ENCODE measurements around the gene LGALS7.
"Not testable (repeated sequence)": the region's sequence is repeated elsewhere in the genome, so short reads cannot be mapped to it uniquely, and the experiment has no call there.

The LGALS7 gene

DNA sequence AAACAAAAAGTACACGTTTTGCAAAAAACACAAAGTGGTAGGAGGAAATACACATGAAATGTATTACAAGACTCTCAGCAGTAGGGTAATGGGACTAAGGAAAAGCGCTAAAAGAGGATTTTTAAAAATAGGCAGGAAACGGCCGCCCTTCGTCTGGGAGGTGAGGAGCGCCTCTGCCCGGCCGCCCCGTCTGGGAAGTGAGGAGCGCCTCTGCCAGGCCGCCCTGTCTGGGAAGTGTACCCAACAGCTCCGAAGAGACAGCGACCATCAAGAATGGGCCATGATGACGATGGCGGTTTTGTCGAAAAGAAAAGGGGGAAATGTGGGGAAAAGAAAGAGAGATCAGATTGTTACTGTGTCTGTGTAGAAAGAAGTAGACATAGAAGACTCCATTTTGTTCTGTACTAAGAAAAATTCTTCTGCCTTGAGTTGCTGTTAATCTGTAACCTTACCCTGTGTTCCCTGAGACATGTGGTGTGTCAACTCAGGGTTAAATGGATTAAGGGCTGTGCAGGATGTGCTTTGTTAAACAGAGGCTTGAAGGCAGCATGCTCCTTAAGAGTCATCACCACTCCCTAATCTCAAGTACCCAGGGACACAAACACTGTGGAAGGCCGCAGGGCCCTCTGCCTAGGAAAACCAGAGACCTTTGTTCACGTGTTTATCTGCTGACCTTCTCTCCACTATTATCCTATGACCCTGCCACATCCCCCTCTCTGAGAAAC, 34.2 kb upstream of the LGALS7 start:
- H3K4me1 Mint-ChIP-seq, H3K27ac Mint-ChIP-seq, H3K9me3 Mint-ChIP-seq, DNase-seq, CTCF ChIA-PET, H3K36me3 Mint-ChIP-seq, H3K4me3 Mint-ChIP-seq, H3K27me3 Mint-ChIP-seq: not testable (repeated sequence)

GRCh38 chr19:38806371-38806770, 33.1 kb upstream of the LGALS7 start:
- H3K36me3 Mint-ChIP-seq: no peaks in the 10 kb centered on the region
- H3K4me1 Mint-ChIP-seq: peaks cover 6% of the 10 kb centered on the region
- H3K4me3 Mint-ChIP-seq: no peak overlapping the region
- no peak overlapping the region for H3K27ac Mint-ChIP-seq
- DNase-seq: no peak
- peaks cover 10% of the 10 kb centered on the region for H3K27me3 Mint-ChIP-seq
- H3K9me3 Mint-ChIP-seq: no peaks in the 10 kb centered on the region
- CTCF ChIA-PET: no interaction called here

GRCh38 chr19:38805180-38805579, 31.9 kb upstream of the LGALS7 start:
- no peak overlapping the region for H3K27ac Mint-ChIP-seq
- no peaks in the 10 kb centered on the region for H3K9me3 Mint-ChIP-seq
- no peak for DNase-seq
- peaks cover 6% of the 10 kb centered on the region for H3K4me1 Mint-ChIP-seq
- H3K4me3 Mint-ChIP-seq: no peak overlapping the region
- CTCF ChIA-PET: no interaction called here
- H3K36me3 Mint-ChIP-seq: no peaks in the 10 kb centered on the region
- H3K27me3 Mint-ChIP-seq: peaks cover 10% of the 10 kb centered on the region

DNA sequence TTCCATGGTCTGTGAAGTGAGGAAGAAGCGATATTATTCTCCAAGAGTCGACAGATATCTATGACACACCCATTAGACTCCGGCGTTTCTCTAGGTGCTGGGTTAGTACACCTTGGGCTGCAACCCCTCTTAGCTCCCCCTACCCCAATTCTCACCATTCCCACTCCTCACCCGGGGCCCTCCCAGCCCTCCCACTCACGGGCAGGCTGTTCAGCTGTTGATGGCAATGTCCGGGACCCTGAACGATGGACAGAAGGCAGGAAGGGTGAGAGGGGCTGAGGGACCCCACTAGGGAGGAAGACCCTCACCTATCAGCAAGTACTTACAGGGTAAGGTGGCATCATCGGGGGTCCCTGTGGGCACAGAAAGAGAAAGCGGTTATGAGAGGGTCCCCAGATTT, 30.2 kb upstream of the LGALS7 start:
- Mint-ChIP-seq H3K27ac (no peak overlapping the region), H3K36me3 (no peaks in the 10 kb centered on the region), H3K4me1 (peaks cover 6% of the 10 kb centered on the region), H3K27me3 (peaks cover 10% of the 10 kb centered on the region), H3K4me3 (no peak overlapping the region), H3K9me3 (no peaks in the 10 kb centered on the region)
- no peak for DNase-seq
- CTCF ChIA-PET: no interaction called here

- Mint-ChIP-seq H3K4me3 (no peak overlapping the region), H3K4me1 (peaks cover 6% of the 10 kb centered on the region), H3K27me3 (peaks cover 5% of the 10 kb centered on the region), H3K36me3 (no peaks in the 10 kb centered on the region), H3K27ac (no peak overlapping the region), H3K9me3 (no peaks in the 10 kb centered on the region)
- CTCF ChIA-PET: no interaction called here
- DNase-seq: no peak
Measured at GRCh38 chr19:38801359-38802095, 28.2 kb upstream of the LGALS7 start.

GRCh38 chr19:38800577-38801347, 27.4 kb upstream of the LGALS7 start:
- H3K27ac Mint-ChIP-seq: no peak overlapping the region
- no peaks in the 10 kb centered on the region for H3K36me3 Mint-ChIP-seq
- CTCF ChIA-PET: no interaction called here
- peaks cover 6% of the 10 kb centered on the region for H3K4me1 Mint-ChIP-seq
- H3K9me3 Mint-ChIP-seq: no peaks in the 10 kb centered on the region
- H3K4me3 Mint-ChIP-seq: no peak overlapping the region
- no peak for DNase-seq
- peaks cover 11% of the 10 kb centered on the region for H3K27me3 Mint-ChIP-seq

GRCh38 chr19:38799104-38799503, 25.8 kb upstream of the LGALS7 start:
- peaks cover 24% of the 10 kb centered on the region for H3K27me3 Mint-ChIP-seq
- H3K4me1 Mint-ChIP-seq: no peaks in the 10 kb centered on the region
- H3K36me3 Mint-ChIP-seq: no peaks in the 10 kb centered on the region
- no peak overlapping the region for H3K4me3 Mint-ChIP-seq
- no peaks in the 10 kb centered on the region for H3K9me3 Mint-ChIP-seq
- CTCF ChIA-PET: no interaction called here
- DNase-seq: no peak
- H3K27ac Mint-ChIP-seq: no peak overlapping the region

- peaks cover 36% of the 10 kb centered on the region for H3K27me3 Mint-ChIP-seq
- H3K4me3 Mint-ChIP-seq, H3K4me1 Mint-ChIP-seq, H3K27ac Mint-ChIP-seq, DNase-seq, CTCF ChIA-PET, H3K9me3 Mint-ChIP-seq, H3K36me3 Mint-ChIP-seq: not testable (repeated sequence)
Measured at GRCh38 chr19:38797781-38798180, 24.5 kb upstream of the LGALS7 start.

GRCh38 chr19:38796154-38796553, 22.8 kb upstream of the LGALS7 start:
- no peak for DNase-seq
- Mint-ChIP-seq H3K36me3 (no peaks in the 10 kb centered on the region), H3K4me1 (peaks cover 5% of the 10 kb centered on the region), H3K9me3 (no peaks in the 10 kb centered on the region), H3K27ac (no peak overlapping the region), H3K4me3 (no peak overlapping the region), H3K27me3 (peaks cover 38% of the 10 kb centered on the region)
- CTCF ChIA-PET: no interaction called here

GRCh38 chr19:38795549-38795948, 22.2 kb upstream of the LGALS7 start:
- H3K27me3 Mint-ChIP-seq: peaks cover 38% of the 10 kb centered on the region
- no peak overlapping the region for H3K4me3 Mint-ChIP-seq
- H3K4me1 Mint-ChIP-seq: peaks cover 5% of the 10 kb centered on the region
- no peak for DNase-seq
- no peak overlapping the region for H3K27ac Mint-ChIP-seq
- H3K36me3 Mint-ChIP-seq: no peaks in the 10 kb centered on the region
- no peaks in the 10 kb centered on the region for H3K9me3 Mint-ChIP-seq
- CTCF ChIA-PET: no interaction called here

DNA sequence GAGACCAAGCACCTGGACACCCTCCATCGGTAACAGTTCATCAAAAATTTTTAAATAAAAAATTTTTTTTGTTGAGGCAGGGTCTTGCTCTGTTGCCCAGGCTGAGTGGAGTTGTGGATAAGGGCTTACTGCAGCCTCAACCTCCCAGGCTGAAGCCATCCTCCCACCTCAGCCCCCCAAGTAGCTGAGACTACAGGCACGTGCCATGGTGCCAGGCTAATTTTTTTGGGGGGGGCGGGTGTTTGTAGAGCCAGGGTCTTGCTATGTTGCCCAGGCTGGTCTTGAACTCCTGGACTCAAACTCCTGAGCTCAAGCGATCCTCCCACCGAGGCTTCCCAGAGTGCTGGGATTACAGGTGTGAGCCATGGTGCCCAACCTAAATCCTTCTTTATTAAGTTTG, 20.4 kb upstream of the LGALS7 start:
- Mint-ChIP-seq H3K27me3 (peaks cover 40% of the 10 kb centered on the region), H3K36me3 (no peaks in the 10 kb centered on the region), H3K9me3 (no peaks in the 10 kb centered on the region), H3K4me3 (no peak overlapping the region), H3K27ac (no peak overlapping the region), H3K4me1 (peaks cover 5% of the 10 kb centered on the region)
- CTCF ChIA-PET: no interaction called here
- no peak for DNase-seq

DNA sequence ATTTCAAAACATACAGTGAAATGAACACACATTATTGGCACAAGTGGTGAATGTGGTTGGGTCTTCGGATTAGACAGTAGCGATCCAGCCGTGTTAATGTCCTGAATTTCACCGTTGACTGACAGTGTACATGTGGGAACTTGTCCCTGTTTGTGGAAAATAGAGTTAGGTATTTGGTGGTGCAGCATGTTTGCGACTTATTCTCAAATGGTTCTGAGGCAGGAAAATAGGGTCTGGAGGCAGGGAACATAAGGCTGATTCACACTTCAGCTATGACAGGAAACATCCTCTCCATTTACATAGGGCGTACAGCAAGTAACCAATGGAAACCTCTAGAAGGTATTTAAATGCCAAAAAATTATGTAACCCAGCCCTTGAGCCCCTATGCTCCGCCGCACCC, 19.9 kb upstream of the LGALS7 start:
- Mint-ChIP-seq H3K9me3 (no peaks in the 10 kb centered on the region), H3K36me3 (no peaks in the 10 kb centered on the region), H3K4me3 (peak overlapping the region; percentile 44), H3K27me3 (peaks cover 42% of the 10 kb centered on the region), H3K4me1 (peaks cover 5% of the 10 kb centered on the region), H3K27ac (no peak overlapping the region)
- CTCF ChIA-PET: no interaction called here
- DNase-seq: no peak

- Mint-ChIP-seq H3K9me3 (no peaks in the 10 kb centered on the region), H3K27me3 (peaks cover 42% of the 10 kb centered on the region), H3K36me3 (no peaks in the 10 kb centered on the region), H3K27ac (no peak overlapping the region), H3K4me3 (peak overlapping the region; percentile 44), H3K4me1 (peaks cover 5% of the 10 kb centered on the region)
- CTCF ChIA-PET: no interaction called here
- DNase-seq: peak; percentile 50
Measured at GRCh38 chr19:38792250-38793111, 19.2 kb upstream of the LGALS7 start.

- DNase-seq, H3K27ac Mint-ChIP-seq, H3K9me3 Mint-ChIP-seq, H3K36me3 Mint-ChIP-seq, CTCF ChIA-PET, H3K4me3 Mint-ChIP-seq, H3K4me1 Mint-ChIP-seq: not testable (repeated sequence)
- peaks cover 40% of the 10 kb centered on the region for H3K27me3 Mint-ChIP-seq
Measured at GRCh38 chr19:38791451-38792064, 18.2 kb upstream of the LGALS7 start.
